ENCODE results near the gene PFKM.

The PFKM gene

DNA sequence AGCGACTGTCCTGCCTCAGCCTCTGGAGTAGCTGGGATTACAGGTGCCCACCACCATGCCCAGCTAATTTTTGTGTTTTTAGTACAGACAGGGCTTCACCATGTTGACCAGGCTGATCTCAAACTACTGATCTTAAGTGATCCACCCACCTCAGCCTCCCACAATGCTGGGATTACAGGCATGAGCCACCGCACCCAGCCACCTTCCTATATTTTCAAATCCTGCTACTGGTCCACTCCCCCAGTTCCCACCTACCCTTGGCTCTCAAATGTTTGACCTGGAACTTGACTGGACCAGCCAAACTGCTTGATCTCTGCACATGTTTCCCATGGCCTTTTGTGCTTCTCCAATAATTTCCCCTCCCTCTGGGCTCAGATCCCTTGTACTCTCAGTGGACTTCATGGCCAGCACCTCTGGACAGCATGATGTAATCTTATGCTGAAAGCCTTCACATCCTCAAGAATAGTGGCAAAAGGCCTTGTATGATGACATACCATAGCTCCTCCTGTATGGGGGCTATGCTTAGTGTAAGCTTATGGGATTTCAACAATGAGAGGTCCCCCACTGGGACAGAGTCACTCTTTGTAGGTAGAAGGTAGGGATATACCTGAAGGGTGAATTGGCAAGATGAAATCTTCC lies 61.8 kb downstream of the PFKM start:
- DNase-seq (ENCODE audit: insufficient read length, low spot score): no peak
- FAIRE-seq: no peak
- TF ChIP-seq TAF1 (IDR thresholded peaks at IDR 0.05; ENCODE audit: low read depth, low read length) (no peak), PAX5 (IDR thresholded peaks at IDR 0.05; ENCODE audit: insufficient read depth, low read length, severe bottlenecking) (no peak), POLR2A (IDR thresholded peaks at IDR 0.05; ENCODE audit: low read depth, low read length) (no peak), POU2F2 (IDR thresholded peaks at IDR 0.05; ENCODE audit: low read depth, low read length) (no peak), SPI1 (IDR thresholded peaks at IDR 0.05; ENCODE audit: low read depth, low read length) (no peak), POLR2AphosphoS5 (IDR thresholded peaks at IDR 0.05; ENCODE audit: low read depth, low read length) (no peak)

DNA sequence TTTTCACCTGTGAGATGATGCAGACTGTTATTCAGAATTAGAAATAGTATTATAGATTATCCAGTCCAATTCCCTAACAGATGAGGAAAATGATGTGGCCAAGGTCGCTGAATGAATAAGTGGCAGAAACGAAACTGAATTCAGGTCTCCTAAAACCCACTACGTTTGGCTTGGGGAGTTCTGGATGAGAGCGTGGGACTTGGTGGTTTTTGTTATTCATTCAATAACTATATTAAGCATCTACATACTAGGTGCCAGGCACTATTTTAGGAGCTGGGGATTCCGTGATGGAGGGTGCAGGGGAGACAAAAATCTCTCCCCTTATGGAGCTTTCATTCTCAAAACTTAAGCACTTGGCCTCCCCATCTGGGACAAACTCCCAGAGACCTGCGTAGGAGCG lies 63.5 kb downstream of the PFKM start:
- TF ChIP-seq POLR2A (IDR thresholded peaks at IDR 0.05; ENCODE audit: low read depth, low read length) (no peak), PAX5 (IDR thresholded peaks at IDR 0.05; ENCODE audit: insufficient read depth, low read length, severe bottlenecking) (no peak), POU2F2 (IDR thresholded peaks at IDR 0.05; ENCODE audit: low read depth, low read length) (no peak), POLR2AphosphoS5 (IDR thresholded peaks at IDR 0.05; ENCODE audit: low read depth, low read length) (no peak), SPI1 (IDR thresholded peaks at IDR 0.05; ENCODE audit: low read depth, low read length) (no peak)
- no peak for DNase-seq (ENCODE audit: insufficient read length, low spot score)
- no peak for FAIRE-seq

- FAIRE-seq: peak; percentile 94
These were observed 64.1 kb downstream of the PFKM start, which contains the start of gene CCDC184 for GRCh38 chr12:48183091-48183875. Gene CCDC184, plus strand, starts transcription at chr12:48183644. Its CDS starts 479 bp downstream, at chr12:48184123.

GRCh38 chr12:48183876-48184548 lies 64.8 kb downstream of the PFKM start:
- FAIRE-seq (no peak), DNase-seq (ENCODE audit: insufficient read length, low spot score) (no peak)
- no peak for TF ChIP-seq SPI1 (IDR thresholded peaks at IDR 0.05; ENCODE audit: low read depth, low read length)
- TF ChIP-seq TAF1 (IDR thresholded peaks at IDR 0.05; ENCODE audit: low read depth, low read length): no peak
- no peak for TF ChIP-seq PAX5 (IDR thresholded peaks at IDR 0.05; ENCODE audit: insufficient read depth, low read length, severe bottlenecking)
- no peak for TF ChIP-seq POU2F2 (IDR thresholded peaks at IDR 0.05; ENCODE audit: low read depth, low read length)
- no peak for TF ChIP-seq POLR2A (IDR thresholded peaks at IDR 0.05; ENCODE audit: low read depth, low read length)
- no peak for TF ChIP-seq POLR2AphosphoS5 (IDR thresholded peaks at IDR 0.05; ENCODE audit: low read depth, low read length)

More at GRCh38 chr12:48183091-48183875, 64.1 kb downstream of the PFKM start, which contains the start of gene CCDC184:
- TF ChIP-seq POLR2AphosphoS5 (IDR thresholded peaks at IDR 0.05; ENCODE audit: low read depth, low read length) (no peak), SPI1 (IDR thresholded peaks at IDR 0.05; ENCODE audit: low read depth, low read length) (no peak), POLR2A (IDR thresholded peaks at IDR 0.05; ENCODE audit: low read depth, low read length) (no peak)
- peak; percentile 64 for DNase-seq (ENCODE audit: insufficient read length, low spot score)

GRCh38 chr12:48184549-48184922 lies 65.4 kb downstream of the PFKM start:
- no peak for TF ChIP-seq PAX5 (IDR thresholded peaks at IDR 0.05; ENCODE audit: insufficient read depth, low read length, severe bottlenecking)
- TF ChIP-seq TAF1 (IDR thresholded peaks at IDR 0.05; ENCODE audit: low read depth, low read length): no peak
- no peak for TF ChIP-seq POU2F2 (IDR thresholded peaks at IDR 0.05; ENCODE audit: low read depth, low read length)
- no peak for TF ChIP-seq SPI1 (IDR thresholded peaks at IDR 0.05; ENCODE audit: low read depth, low read length)
- TF ChIP-seq POLR2A (IDR thresholded peaks at IDR 0.05; ENCODE audit: low read depth, low read length): no peak
- TF ChIP-seq POLR2AphosphoS5 (IDR thresholded peaks at IDR 0.05; ENCODE audit: low read depth, low read length): no peak
- DNase-seq (ENCODE audit: insufficient read length, low spot score) (no peak), FAIRE-seq (no peak)

- DNase-seq (ENCODE audit: insufficient read length, low spot score): no peak
These were observed 66.2 kb downstream of the PFKM start for GRCh38 chr12:48185181-48185919.

GRCh38 chr12:48187916-48188695 lies 68.9 kb downstream of the PFKM start:
- no peak for FAIRE-seq
- no peak for DNase-seq (ENCODE audit: insufficient read length, low spot score)
- TF ChIP-seq POLR2A (IDR thresholded peaks at IDR 0.05; ENCODE audit: low read depth, low read length) (no peak), PAX5 (IDR thresholded peaks at IDR 0.05; ENCODE audit: insufficient read depth, low read length, severe bottlenecking) (no peak), POU2F2 (IDR thresholded peaks at IDR 0.05; ENCODE audit: low read depth, low read length) (no peak), SPI1 (IDR thresholded peaks at IDR 0.05; ENCODE audit: low read depth, low read length) (no peak), TAF1 (IDR thresholded peaks at IDR 0.05; ENCODE audit: low read depth, low read length) (no peak)

More at GRCh38 chr12:48185181-48185919, 66.2 kb downstream of the PFKM start:
- no peak for TF ChIP-seq POLR2AphosphoS5 (IDR thresholded peaks at IDR 0.05; ENCODE audit: low read depth, low read length)
- TF ChIP-seq SPI1 (IDR thresholded peaks at IDR 0.05; ENCODE audit: low read depth, low read length): peak; percentile 70
- no peak for FAIRE-seq

GRCh38 chr12:48189331-48190125 lies 70.4 kb downstream of the PFKM start:
- no peak for TF ChIP-seq SPI1 (IDR thresholded peaks at IDR 0.05; ENCODE audit: low read depth, low read length)
- no peak for TF ChIP-seq PAX5 (IDR thresholded peaks at IDR 0.05; ENCODE audit: insufficient read depth, low read length, severe bottlenecking)
- no peak for TF ChIP-seq POLR2AphosphoS5 (IDR thresholded peaks at IDR 0.05; ENCODE audit: low read depth, low read length)
- DNase-seq (ENCODE audit: insufficient read length, low spot score) (no peak), FAIRE-seq (peak; percentile 66)
